CD1c-positive myeloid dendritic cell (primary cell): Measurements from ENCODE around the gene SYNRG.
"Not testable (repeated sequence)": the region's sequence is repeated elsewhere in the genome, so short reads cannot be mapped to it uniquely, and the experiment has no call there.

Experiments
- DNase-seq: peaks from one replicate; pipeline ENCODE4 v3.0.0-alpha.2; 2016; ENCODE audit errors: extremely low spot score

The SYNRG gene, protein sequence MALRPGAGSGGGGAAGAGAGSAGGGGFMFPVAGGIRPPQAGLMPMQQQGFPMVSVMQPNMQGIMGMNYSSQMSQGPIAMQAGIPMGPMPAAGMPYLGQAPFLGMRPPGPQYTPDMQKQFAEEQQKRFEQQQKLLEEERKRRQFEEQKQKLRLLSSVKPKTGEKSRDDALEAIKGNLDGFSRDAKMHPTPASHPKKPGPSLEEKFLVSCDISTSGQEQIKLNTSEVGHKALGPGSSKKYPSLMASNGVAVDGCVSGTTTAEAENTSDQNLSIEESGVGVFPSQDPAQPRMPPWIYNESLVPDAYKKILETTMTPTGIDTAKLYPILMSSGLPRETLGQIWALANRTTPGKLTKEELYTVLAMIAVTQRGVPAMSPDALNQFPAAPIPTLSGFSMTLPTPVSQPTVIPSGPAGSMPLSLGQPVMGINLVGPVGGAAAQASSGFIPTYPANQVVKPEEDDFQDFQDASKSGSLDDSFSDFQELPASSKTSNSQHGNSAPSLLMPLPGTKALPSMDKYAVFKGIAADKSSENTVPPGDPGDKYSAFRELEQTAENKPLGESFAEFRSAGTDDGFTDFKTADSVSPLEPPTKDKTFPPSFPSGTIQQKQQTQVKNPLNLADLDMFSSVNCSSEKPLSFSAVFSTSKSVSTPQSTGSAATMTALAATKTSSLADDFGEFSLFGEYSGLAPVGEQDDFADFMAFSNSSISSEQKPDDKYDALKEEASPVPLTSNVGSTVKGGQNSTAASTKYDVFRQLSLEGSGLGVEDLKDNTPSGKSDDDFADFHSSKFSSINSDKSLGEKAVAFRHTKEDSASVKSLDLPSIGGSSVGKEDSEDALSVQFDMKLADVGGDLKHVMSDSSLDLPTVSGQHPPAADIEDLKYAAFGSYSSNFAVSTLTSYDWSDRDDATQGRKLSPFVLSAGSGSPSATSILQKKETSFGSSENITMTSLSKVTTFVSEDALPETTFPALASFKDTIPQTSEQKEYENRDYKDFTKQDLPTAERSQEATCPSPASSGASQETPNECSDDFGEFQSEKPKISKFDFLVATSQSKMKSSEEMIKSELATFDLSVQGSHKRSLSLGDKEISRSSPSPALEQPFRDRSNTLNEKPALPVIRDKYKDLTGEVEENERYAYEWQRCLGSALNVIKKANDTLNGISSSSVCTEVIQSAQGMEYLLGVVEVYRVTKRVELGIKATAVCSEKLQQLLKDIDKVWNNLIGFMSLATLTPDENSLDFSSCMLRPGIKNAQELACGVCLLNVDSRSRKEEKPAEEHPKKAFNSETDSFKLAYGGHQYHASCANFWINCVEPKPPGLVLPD (N-terminal part only)

GRCh38 chr17:37609170-37610040 lies at the start of gene SYNRG:
Gene SYNRG (minus strand): TSS chr17:37609418. CDS start chr17:37609355, 63 bp downstream.
- DNase-seq = peak; percentile 96

GRCh38 chr17:37657202-37657601 lies 48.0 kb upstream of the SYNRG start:
- DNase-seq = no peak

GRCh38 chr17:37651849-37652248 lies 42.6 kb upstream of the SYNRG start:
- DNase-seq = no peak

DNA sequence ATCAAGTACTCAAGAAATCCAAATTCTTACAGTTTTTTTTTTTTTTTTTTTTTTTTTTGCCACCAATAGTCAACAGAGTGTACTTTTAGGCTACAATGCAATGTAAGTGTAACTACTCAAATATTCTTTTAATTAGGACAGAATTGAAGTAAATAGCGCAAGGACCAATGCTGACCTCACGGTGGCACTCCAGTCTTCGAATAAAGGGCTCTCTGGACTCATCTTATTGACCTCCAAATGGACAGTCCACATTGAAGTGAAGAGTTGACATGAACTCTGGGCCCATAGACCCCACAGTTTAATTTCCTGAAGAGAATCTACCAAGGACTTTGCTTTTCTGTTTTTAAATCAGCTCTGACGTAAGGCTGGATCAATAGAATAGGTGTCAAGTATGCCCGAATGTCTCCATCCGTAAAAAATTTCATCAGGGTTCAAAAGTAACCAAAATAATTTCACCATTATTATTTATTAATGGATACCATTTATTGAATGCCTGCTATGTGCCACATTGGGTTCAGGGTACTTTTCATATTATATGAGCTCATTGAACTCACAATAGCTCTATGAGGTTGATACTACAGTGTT lies 41.3 kb upstream of the SYNRG start:
- DNase-seq = peak; percentile 11

- no peak for DNase-seq
These were observed 39.3 kb upstream of the SYNRG start for GRCh38 chr17:37648555-37648954.

- no peak for DNase-seq
These were observed 38.6 kb upstream of the SYNRG start for GRCh38 chr17:37647856-37648255.

DNA sequence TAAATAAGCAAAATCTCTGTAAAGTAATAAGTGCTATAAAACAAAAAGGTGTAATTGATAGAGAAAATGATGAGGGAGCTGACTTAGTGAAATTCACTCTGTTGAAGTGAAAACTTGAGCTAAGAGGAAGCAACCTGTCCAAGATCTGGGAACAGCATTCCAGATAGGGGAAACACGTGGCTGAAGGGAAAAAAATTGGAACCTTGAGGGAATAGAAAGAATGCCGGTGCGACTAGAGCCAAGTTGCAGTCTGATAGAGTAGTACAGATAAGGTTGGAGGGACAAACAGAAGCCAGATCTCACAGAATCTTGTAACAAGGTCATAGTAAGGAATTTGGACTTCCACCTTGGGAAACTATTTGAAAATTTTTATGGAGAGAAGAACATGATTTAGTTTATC lies 34.7 kb upstream of the SYNRG start:
- DNase-seq = no peak

DNA sequence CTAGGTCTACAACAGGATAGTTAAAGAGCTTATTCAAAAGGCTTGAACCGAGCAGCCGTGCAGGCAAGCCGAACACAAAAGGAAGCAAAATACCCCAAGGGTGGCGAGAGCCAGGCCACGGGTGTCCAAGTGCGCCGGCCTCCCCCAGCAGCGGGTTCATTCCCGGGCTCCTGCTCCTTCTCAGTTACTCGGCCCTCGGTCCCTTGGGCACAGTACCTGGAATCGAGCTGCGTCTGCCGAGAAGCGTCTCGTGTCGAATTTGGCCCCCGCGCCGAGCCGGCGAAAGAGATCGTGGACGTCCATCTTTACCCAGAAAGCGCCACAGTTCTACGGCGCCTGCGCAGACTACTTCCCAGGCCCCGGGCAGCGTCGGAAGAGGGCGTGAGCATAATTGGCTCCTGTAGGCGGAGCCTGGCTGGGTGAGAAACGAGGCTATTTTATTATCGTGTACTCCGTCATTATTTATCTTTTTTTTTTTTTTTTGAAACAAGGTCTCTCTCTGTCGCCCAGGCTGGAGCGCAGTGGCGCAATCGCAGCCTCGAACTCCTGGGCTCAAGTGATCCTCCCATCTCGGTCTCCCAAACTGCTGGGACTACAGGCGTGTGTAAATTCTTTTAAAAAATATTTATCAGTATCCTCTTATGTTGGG lies 34.0 kb upstream of the SYNRG start, which contains the start of gene DDX52:
Gene DDX52 (minus strand): TSS at position 329 of the 649 bp plus-strand sequence. CDS start 26 bp downstream, at position 303.
- peak; percentile 95 for DNase-seq

DNA sequence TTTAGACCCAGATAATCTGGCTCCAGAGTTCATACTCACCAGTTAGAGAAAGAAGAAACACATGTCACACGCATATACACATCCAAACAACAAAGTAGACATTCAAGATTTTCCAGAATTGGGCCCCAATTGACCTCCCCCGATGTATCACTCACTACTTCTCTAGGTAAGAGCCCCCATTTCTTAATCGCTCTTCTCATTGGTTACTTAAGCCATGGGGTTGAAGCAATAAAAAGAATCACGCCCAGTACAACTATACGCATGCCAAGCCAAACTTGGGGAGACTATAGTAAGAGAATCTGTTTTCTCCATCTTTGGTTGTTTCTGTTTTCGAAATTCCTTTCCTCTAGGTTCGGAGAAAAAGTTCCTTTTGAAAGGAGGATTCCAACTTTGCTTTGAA lies 33.5 kb upstream of the SYNRG start:
- DNase-seq = peak; percentile 17

- no peak for DNase-seq
These were observed 30.8 kb upstream of the SYNRG start for GRCh38 chr17:37640015-37640414.

DNA sequence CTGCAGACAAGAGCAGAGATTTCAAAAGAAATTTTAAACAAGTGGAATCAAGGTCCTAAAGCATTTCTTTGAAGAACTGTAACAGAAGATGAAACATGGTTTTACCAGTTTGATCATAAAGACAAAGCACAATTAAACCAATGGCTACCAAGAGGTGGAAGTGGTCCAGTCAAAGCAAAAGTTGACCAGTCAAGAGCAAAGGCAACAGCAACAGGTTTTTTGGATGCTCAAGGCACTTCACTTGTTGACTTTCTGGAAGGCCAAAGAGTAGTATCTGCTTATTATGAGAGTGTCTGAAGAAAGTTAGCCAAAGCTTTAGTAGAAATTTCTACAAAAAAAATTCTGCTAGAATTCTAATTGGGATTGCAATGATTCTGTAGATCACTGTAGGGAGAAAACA lies 28.7 kb upstream of the SYNRG start:
- no peak for DNase-seq

GRCh38 chr17:37616430-37616829 lies 7.2 kb upstream of the SYNRG start:
- not testable (repeated sequence) for DNase-seq

GRCh38 chr17:37614823-37615222 lies 5.6 kb upstream of the SYNRG start:
- no peak for DNase-seq

DNA sequence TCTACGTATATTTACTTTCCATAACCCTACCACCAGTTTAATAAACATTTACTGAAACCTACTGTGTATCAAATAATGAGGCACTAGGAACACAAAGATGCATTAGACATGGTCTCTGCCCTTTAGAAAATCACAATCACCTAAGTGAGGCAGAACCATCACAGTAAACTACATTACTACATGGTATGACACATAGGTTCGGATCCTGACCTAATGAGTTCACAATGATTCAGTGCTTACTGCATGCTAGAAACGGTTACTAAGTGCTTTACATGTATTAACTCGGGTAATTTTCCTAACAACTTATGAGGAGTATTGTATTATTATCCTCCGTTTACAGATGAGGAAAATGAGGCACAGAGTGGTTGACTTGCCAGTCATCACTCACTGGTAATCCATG lies 5.2 kb upstream of the SYNRG start:
- DNase-seq = no peak

- DNase-seq = peak; percentile 4
These were observed 1.8 kb upstream of the SYNRG start for GRCh38 chr17:37610971-37611370.

- DNase-seq = not testable (repeated sequence)
These were observed 813 bp upstream of the SYNRG start for GRCh38 chr17:37610041-37610420.

DNA sequence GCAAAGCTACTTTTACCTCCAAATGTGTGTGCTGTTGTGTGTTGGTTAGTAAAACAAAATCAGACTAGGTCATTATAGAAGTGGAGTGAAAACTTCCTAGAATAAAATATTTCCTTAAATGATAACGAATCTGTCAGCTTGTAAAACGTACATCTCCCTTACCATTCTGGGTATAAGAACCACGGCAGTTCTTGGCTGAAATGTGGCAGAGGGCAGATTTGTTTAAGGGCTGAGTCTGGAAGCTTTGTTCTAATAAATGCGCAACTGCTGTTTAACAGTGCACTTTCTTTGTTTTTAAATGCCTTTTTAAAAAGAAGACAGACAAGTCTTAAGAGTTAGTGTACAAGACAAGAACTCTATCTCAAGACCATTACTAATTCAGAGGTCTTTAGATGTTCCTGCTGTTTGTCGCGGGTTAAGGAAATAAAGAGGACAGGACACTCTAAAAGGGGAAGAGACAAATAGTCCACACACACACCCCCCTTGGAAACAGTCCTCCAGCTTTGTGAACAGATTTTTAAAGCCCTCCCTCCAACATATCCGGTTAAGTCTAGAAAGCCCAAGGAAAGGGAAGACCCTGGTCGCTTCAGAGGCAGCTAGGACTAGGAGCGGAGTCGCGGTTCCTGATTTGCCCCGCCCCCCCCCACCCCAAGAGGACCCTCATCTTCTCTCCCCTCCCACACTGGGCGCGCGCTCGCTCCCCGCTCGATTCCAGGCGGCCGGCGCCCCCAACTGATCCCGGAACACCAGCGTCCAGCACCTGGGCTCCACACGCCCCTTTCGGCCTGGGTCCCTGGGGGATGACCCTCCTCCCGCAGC lies 658 bp downstream of the SYNRG start:
- peak; percentile 63 for DNase-seq

GRCh38 chr17:37607637-37608331 lies 1.4 kb downstream of the SYNRG start:
- peak; percentile 18 for DNase-seq
